ENCODE measurements around the gene CLSTN2.

CLSTN2 gene

DNA sequence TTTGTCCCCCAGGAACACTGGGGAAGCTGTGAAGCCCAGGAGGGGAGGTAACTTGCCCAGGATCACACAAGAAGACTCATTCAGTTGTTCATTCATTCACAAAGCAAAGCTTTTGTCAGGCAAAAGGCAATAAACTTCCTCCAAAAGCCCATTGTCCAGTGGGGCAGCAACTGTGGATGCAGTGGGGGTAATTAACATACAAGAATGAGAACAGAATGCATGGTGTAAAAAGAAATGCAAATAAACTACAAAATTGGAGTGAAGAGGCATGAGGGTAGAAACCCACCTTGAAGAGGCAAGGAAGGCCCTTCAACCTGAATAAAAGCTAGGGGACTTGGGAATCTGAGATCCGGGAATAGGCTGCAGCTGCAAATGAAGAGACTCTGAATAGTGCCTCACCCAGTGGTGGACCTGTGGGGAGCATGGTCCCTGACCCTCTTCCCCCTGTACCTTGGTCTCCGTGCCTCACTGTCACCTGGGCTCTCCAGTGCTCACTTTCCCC is 363.6 kb downstream of the CLSTN2 start:
- DNase-seq, result no peak

DNA sequence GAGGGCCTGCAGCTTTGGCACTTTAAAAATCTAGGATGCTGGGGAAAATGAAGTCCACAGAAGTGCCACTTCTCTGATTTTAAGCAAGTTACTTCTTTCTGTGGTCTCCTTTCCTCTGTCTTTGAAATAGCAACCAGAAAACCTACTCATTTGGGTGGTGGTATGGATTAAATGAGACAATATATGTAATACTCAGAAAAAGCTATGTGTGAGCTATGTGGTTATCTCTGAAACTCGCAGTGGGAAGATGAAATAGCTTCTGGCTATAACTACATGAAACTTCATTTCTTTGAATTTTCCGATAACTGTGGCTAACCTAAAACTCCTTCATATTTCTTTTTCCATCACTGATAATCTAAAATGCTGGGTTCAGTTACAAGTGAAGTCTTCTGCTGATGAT is 368.9 kb downstream of the CLSTN2 start:
- DNase-seq, result no peak

DNA sequence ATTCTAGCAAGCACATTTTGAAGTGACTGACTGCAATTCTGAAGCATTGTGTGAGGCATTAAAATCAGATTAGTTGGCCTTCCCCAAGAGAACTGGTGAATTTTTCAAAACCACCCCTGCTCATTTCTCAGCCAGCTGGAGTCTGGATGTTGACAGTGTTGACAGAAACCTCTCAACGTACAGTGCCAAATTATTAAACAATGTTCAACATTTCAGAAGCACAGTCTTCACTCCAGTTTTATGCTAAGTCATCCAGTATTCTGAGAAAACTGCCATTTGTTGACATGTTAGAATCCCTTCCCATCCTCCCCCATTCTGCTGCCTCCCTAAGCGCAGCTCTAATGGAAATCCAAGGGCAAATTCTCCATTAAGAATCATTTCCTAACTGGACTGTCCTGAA is 373.6 kb downstream of the CLSTN2 start:
- DNase-seq, result no peak

DNA sequence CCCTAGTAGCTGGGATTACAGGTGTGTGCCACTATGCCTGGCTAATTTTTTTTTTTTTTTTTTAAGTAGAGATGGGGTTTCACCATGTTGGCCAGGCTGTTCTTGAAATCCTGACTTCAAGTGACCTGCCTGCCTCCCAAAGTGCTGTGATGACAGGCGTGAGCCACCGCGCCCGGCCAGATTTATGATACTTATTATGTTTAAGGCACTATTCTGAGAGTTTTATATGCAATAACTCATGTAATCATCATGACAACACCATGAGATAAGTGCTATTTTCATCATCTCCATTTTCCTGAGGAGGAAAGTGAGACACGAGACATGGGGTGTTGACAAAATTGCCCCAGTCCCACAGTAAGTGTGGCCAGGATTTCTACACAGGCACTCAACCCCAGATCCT is 376.4 kb downstream of the CLSTN2 start:
- DNase-seq, result no peak

GRCh38 chr3:140315955-140316354 is 381.0 kb downstream of the CLSTN2 start:
- DNase-seq, result no peak

DNA sequence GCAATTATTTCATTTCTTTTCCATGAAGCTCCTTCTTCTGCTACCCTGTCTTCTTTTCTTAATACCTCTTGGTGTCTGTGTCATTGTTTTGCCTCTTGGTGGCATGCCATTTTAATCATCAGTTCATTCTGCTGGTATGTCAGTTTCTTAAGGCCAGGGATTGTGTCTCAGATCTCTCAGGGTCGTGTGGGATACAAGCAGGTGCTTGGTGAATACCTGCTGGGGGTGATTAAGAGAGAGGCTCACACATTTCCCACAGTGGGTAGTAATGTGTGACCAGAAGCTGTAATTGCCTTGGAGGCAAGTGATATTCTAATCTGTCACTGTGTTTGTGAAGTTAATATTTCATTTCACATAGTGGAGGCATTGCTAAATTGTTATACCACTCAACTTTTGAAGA is 381.5 kb downstream of the CLSTN2 start:
- DNase-seq, result no peak

DNA sequence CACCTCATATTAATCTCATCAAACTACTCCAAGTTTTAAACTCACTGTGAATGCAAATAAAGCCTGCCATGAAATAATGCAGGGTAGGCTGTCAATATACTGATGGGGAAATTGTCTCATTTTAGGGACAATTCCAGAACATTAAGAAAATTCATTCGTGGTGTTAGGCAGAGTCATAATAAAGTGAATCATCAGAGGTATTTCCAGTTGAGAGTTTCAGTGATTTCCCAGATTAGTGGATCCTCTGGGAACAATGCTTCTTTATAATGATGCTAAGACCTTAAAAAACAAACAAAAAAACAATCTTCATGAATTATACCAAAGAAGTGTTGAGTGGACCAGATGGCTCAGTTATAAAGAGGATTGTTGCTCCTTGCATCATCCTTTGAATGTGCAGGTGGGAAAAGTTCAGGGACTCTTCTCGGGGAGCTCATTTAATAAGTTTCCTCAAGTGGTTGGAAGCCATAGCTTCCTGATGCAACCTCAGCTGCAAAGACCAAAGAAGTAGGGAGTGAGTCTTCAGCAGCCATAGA is 381.9 kb downstream of the CLSTN2 start:
- DNase-seq, result no peak

GRCh38 chr3:140319739-140320138 is 384.8 kb downstream of the CLSTN2 start:
- DNase-seq, result no peak

DNA sequence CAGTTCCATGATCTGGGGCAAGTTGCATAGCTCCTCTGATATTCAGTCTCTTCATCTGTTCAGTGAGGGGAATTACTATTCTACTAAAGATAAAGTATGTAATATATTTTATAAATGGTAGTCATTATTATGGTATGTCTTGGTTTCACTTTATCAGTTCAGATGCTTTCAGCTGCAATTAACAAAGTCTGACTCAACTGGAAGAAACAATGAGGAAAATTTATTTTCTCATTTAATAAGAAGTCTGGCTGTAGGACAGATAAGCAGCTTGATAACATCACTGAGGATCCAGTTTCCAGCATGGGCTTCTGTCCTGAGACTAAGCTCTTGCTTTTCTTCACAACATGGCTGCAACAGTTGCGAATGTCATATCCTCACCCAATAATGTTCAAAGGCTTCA is 388.6 kb downstream of the CLSTN2 start:
- no peak for DNase-seq

DNA sequence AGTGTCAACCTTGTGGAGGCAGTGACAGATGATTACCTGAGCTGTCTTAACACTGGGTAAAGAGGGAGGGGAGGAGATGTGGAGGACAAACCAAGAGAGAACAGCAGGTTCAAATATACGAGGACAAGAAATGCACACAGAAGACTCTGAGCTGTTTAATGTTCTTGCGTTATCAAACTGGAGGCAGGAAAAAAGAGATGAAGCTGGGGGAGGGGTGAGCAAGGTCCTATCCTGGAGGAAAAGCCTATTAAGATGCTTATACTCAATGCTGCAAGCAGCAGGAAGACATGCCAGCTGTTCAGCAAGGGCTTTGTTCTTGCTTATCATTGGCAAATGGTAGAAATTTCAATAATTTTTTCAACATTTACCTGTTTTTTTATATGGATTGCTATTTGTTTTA is 397.1 kb downstream of the CLSTN2 start:
- DNase-seq, result no peak

GRCh38 chr3:140334132-140334929 is 399.3 kb downstream of the CLSTN2 start:
- no peak for DNase-seq

DNA sequence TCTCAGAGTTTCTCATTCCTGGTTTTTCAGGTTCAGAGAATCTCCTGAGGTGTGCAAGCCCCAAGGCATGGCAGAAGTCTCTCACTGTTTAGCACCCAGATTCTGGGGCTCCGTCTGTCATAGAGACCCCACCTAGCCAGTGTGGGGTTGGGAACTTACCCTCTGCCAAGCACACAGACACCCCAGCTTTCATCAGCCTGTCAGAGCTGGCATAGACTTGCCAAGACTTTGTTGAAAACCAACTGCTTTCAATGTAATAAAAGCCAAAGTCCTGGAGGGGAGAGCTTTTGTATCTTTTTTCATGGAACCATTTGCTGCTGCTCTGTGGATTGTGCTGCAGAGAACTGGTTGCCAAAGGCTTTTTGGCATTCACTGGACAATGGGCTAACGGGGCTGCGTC is 401.5 kb downstream of the CLSTN2 start:
- no peak for DNase-seq

- no peak for DNase-seq
Observed at GRCh38 chr3:140338916-140339315, 403.9 kb downstream of the CLSTN2 start.

DNA sequence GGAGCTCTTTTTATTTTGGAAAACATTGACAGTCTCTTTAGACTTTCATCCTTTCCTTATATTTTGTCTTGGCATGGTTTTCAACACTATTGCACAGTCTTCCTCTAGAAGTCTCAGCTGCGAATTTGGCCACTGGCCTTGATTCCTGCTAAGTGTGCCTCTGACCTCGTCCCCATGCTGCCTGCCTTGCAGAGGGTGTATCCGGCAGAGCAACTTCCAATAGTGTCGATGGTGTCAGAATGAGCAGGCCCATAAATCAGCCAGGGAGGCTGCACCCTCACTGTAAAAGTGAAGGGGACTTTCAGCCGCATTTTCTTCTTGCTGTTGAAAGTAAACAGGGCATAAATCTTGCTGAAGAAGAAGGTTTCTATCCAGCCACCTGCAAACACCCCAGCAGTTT is 406.2 kb downstream of the CLSTN2 start:
- DNase-seq, result no peak

DNA sequence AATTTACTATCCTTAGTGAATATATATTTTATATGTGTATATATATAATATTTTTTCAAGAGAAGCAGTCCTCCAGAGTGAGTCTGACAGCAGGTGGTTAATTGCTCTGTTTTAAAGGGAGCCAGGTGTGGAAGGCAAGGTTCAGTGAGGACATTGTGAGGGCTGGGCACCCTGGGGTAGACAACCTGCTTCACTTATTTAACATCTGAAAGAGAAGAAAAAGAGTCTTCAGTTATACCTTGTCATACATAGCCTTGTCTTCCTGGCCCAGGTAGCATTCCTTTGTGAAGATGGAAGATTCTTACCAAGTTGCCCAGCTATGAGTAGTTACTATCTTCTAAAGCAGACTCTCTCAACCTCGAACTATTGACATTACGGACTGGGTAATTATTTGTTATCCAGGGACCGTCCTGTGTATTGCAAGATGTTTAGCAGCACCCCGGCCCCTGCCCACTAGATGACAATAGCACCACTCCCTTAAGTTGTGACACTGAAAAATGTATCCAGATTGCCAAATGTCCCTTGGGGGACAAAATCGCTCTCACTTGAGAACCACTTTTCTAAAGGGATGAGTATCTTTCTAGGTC is 406.9 kb downstream of the CLSTN2 start:
- no peak for DNase-seq

DNA sequence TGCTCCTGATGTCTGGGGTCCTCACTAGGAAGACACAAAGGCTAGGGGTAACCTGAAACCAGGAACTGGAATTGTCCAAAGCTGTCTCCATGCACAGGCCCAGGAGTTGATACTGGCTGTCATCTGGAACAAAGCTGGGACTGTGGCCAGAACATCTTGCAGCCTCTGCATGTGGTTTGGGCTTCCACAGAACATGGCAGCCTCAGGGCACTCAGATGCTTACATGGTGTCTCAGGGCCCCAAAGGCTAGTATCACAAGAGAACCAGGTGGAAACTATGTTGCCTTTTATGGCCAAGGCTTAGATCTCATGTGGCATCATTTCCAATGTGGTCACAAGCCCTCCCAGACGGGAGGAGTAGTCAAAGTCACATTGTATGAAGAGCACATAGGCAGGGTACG is 407.7 kb downstream of the CLSTN2 start:
- no peak for DNase-seq

DNA sequence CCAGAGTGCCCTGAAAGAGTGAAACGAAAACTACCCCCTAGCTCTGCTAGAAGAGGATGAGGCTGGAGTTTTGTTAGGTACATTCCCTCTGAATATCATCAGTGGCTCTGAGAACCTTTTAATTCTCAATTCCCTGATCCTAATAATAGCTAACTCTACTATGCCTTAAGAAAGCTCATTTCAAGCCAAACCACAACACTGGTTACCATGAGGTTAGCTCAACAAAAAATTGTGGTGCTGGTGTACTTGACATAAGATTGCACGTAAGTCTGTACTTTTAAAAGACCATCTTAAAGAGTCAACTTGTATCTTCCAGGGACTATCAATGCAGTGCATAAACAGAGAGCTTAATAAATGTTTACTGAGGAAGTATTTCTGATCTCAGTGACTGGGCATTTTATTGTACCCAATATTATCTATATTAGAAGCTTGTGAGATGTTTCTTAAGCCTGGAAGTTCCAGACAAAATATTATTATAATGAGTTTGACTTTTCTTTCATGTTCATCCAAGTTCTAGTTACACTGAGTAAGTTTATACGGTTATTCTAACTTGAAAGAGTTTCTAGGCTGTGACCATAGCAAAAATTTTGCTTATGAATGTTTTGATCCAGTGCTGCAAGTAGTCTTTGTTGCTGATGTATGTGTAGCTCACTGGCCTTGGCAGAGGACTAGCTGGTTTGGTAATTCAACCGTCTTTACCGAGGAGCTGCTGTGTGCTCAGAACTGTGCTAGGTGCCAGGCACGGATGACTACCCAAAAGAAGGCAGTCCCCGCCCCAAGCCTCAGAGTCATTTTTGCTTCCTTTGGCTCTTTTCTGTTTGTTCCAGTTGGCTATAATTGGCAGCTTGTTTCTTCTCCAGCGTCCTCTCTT is 408.5 kb downstream of the CLSTN2 start:
- no peak for DNase-seq

DNA sequence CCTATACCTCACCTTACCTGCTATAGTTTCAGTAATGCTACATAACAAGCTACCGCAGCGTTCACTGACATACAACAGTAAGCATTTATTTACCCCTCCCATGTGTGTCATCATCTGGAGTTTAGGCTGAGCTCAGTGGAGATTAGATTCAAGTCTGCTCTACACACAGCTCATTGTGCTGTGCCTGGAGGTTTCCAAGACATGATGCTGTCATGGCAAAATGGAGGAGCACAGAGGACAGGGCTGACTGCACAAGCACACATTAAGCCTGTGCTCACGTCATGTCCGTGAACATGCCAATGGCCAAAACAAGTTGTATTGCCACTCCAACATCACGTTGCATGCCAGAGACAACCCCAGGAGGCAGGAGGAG is 409.1 kb downstream of the CLSTN2 start:
- no peak for DNase-seq

DNA sequence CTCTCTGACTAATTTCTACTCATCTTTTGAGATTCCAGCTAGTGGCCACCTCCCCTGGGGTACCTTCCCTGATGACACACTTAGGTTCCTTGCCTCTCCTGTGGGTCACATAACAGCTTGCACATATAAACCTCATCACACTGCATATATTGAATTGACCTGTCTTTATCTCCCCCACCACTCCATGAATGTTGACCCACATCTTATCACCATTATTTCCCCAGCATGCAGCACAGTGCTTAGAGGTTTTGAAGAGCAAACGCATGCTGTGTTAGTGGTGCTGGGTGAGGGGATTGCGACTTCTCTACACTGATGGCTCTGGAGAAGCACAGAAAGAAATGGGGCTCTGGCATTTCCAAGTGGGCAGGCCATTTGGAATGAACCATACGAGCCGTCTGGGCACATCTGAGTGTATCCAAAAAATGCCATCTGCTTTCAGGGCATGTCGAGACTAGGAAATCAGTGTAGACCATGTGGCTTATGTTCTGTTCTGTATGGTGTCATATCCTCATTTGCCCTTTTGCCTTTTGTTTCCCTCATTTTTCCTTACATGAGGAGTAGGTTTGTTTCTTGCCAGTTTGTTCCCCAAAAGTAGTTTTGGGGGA is 409.7 kb downstream of the CLSTN2 start:
- no peak for DNase-seq

DNA sequence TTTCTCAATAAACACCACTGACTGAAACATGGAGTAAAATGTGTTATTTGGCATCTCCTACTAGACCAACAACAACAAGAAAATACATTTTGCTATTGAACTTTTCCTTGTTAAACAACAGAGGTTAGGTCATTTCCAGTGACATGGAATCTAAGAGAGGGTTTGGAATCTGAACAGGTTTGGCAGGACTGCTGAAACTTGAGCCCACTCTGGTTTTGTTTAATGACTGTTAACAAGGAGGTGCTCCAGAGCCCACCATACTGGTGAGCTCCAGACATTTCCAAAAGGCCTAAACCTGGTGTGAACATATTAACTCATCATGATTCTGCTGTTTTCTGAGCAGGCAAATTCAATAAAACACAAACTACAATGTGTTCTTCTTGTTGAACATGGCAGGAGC is 412.2 kb downstream of the CLSTN2 start:
- no peak for DNase-seq

GRCh38 chr3:140349938-140350337 is 415.0 kb downstream of the CLSTN2 start:
- no peak for DNase-seq

GRCh38 chr3:140351466-140351865 is 416.5 kb downstream of the CLSTN2 start:
- no peak for DNase-seq

- no peak for DNase-seq
Observed at GRCh38 chr3:140355481-140355880, 420.5 kb downstream of the CLSTN2 start.

Measured in SW 1271 (cell line).